Activated CD4-positive, alpha-beta memory T cell treated with anti-CD3 and anti-CD28 coated beads for 36 hours (primary cell): ENCODE data around the gene TRNT1. TPM values are rescaled to one million over a fixed set of nuclear protein-coding genes. Genes with fewer than 3 reads are reported as not detected.

Source experiments
- CTCF ChIA-PET: fragments of 350-600 bp; sonication (Branson Sonifier 250); formaldehyde crosslinking; loops from one replicate; lab custom pipeline; 2021; ENCODE audit warnings: antibody characterized with exemption, inconsistent platforms; lab: Charles Lee
- POLR2A ChIA-PET: fragments of 350-600 bp; sonication (Branson Sonifier 250); formaldehyde crosslinking; loops from one replicate; lab custom pipeline; 2021; ENCODE audit warnings: antibody characterized with exemption; lab: Charles Lee
- DNase-seq: peaks from one replicate; pipeline ENCODE4 v3.0.0-alpha.2; 2020
- H3K27ac Mint-ChIP-seq: one replicate; pipeline ENCODE4 v1.8.0; 2021; ENCODE audit warnings: mixed read lengths
- H3K27me3 Mint-ChIP-seq: one replicate; pipeline ENCODE4 v1.8.0; 2021; ENCODE audit warnings: mixed read lengths
- H3K36me3 Mint-ChIP-seq: one replicate; pipeline ENCODE4 v1.8.0; 2021; ENCODE audit warnings: mixed read lengths
- H3K4me1 Mint-ChIP-seq: one replicate; pipeline ENCODE4 v1.8.0; 2021; ENCODE audit warnings: low read depth, mixed read lengths
- H3K4me3 Mint-ChIP-seq: one replicate; pipeline ENCODE4 v1.8.0; 2021; ENCODE audit warnings: mild to moderate bottlenecking, mixed read lengths
- H3K9me3 Mint-ChIP-seq: one replicate; pipeline ENCODE4 v1.8.0; 2021; ENCODE audit warnings: mixed read lengths
- intact Hi-C: fragments of 100-400 bp; cut with micrococcal nuclease; formaldehyde crosslinking; loops from one replicate; pipeline ENCODE4 v1.15.1; 2023
- total RNA-seq, 2 experiments: library from RNA; stranded (reverse); gene quantifications; one replicate each; pipeline ENCODE4 v1.2.3, GENCODE V29; 2021

Gene TRNT1
- total RNA-seq, 2 experiments from 2014 or later: 51.5 to 53.6 TPM

- ChIA-PET POLR2A (no interaction called here), CTCF (interaction anchor here (0.7 to 1.0 kb wide), 2 partner anchors 18 to 22 kb away, joined by 4 to 5 read pairs; no protein-coding TSS in a partner anchor)
- H3K27ac Mint-ChIP-seq: peak overlapping the region; percentile 46
- peaks cover 8% of the 10 kb centered on the region for H3K9me3 Mint-ChIP-seq
- H3K4me1 Mint-ChIP-seq: peaks cover 36% of the 10 kb centered on the region
- no peak for DNase-seq
- H3K36me3 Mint-ChIP-seq: peaks cover 62% of the 10 kb centered on the region
- H3K4me3 Mint-ChIP-seq: no peak overlapping the region
- intact Hi-C loops: no loop called here
- no peaks in the 10 kb centered on the region for H3K27me3 Mint-ChIP-seq
These were observed 28.3 kb downstream of the TRNT1 start for GRCh38 chr3:3154879-3155610.

GRCh38 chr3:3157484-3157883 is 30.7 kb downstream of the TRNT1 start:
- no peak for DNase-seq
- POLR2A ChIA-PET: no interaction called here
- CTCF ChIA-PET: no interaction called here
- peaks cover 8% of the 10 kb centered on the region for H3K9me3 Mint-ChIP-seq
- intact Hi-C loops: no loop called here
- no peak overlapping the region for H3K4me3 Mint-ChIP-seq
- peaks cover 53% of the 10 kb centered on the region for H3K36me3 Mint-ChIP-seq
- no peaks in the 10 kb centered on the region for H3K27me3 Mint-ChIP-seq
- H3K27ac Mint-ChIP-seq: peak overlapping the region; percentile 29
- H3K4me1 Mint-ChIP-seq: peaks cover 39% of the 10 kb centered on the region

GRCh38 chr3:3160826-3161225 is 34.1 kb downstream of the TRNT1 start:
- ChIA-PET CTCF (interaction anchor here (1.1 to 1.3 kb wide), 2 partner anchors 10 to 12 kb away, joined by 3 read pairs; no protein-coding TSS in a partner anchor), POLR2A (no interaction called here)
- H3K4me1 Mint-ChIP-seq: peaks cover 61% of the 10 kb centered on the region
- intact Hi-C loops: no loop called here
- H3K9me3 Mint-ChIP-seq: peaks cover 8% of the 10 kb centered on the region
- peaks cover 58% of the 10 kb centered on the region for H3K36me3 Mint-ChIP-seq
- DNase-seq: no peak
- H3K27ac Mint-ChIP-seq: peak overlapping the region; percentile 63
- H3K27me3 Mint-ChIP-seq: no peaks in the 10 kb centered on the region
- H3K4me3 Mint-ChIP-seq: no peak overlapping the region

- Mint-ChIP-seq H3K27ac (peak overlapping the region; percentile 86), H3K4me3 (no peak overlapping the region), H3K4me1 (peaks cover 62% of the 10 kb centered on the region), H3K9me3 (no peaks in the 10 kb centered on the region), H3K36me3 (peaks cover 50% of the 10 kb centered on the region), H3K27me3 (no peaks in the 10 kb centered on the region)
- ChIA-PET POLR2A (no interaction called here), CTCF (no interaction called here)
- peak; percentile 57 for DNase-seq
- intact Hi-C loops: loop anchor here (1.0 kb wide), 3 partner anchors 14 to 56 kb away; partner anchors contain the start of genes CRBN and TRNT1
These were observed 38.5 kb downstream of the TRNT1 start for GRCh38 chr3:3165241-3165640.

- Mint-ChIP-seq H3K36me3 (peaks cover 50% of the 10 kb centered on the region), H3K4me1 (peaks cover 62% of the 10 kb centered on the region), H3K27me3 (no peaks in the 10 kb centered on the region), H3K27ac (peak overlapping the region; percentile 86), H3K4me3 (no peak overlapping the region), H3K9me3 (no peaks in the 10 kb centered on the region)
- ChIA-PET POLR2A (no interaction called here), CTCF (no interaction called here)
- DNase-seq: no peak
- intact Hi-C loops: loop anchor here (1.0 kb wide), 3 partner anchors 14 to 56 kb away; partner anchors contain the start of genes CRBN and TRNT1
These were observed 38.9 kb downstream of the TRNT1 start for GRCh38 chr3:3165650-3166049.

GRCh38 chr3:3170998-3171397 is 44.3 kb downstream of the TRNT1 start:
- Mint-ChIP-seq H3K27me3 (no peaks in the 10 kb centered on the region), H3K36me3 (peaks cover 46% of the 10 kb centered on the region), H3K4me3 (no peak overlapping the region), H3K9me3 (no peaks in the 10 kb centered on the region), H3K27ac (peak overlapping the region; percentile 93), H3K4me1 (peaks cover 62% of the 10 kb centered on the region)
- no peak for DNase-seq
- ChIA-PET POLR2A (no interaction called here), CTCF (interaction anchor here (0.6 to 2.0 kb wide), 6 partner anchors 9 to 31 kb away, joined by 3 to 4 read pairs (median 4); no protein-coding TSS in a partner anchor)
- intact Hi-C loops: loop anchor here (5.0 to 10.0 kb wide), 2 partner anchors 249 to 466 kb away; no protein-coding TSS in a partner anchor

GRCh38 chr3:3172627-3173026 is 45.9 kb downstream of the TRNT1 start:
- H3K4me1 Mint-ChIP-seq: peaks cover 65% of the 10 kb centered on the region
- CTCF ChIA-PET: interaction anchor here (0.8 to 1.6 kb wide), 8 partner anchors 12 to 407 kb away, joined by 3 to 4 read pairs (median 4); no protein-coding TSS in a partner anchor

GRCh38 chr3:3177861-3178497 is 51.2 kb downstream of the TRNT1 start:
- POLR2A ChIA-PET: no interaction called here

More at GRCh38 chr3:3172627-3173026, 45.9 kb downstream of the TRNT1 start:
- H3K27me3 Mint-ChIP-seq: no peaks in the 10 kb centered on the region
- peaks cover 37% of the 10 kb centered on the region for H3K36me3 Mint-ChIP-seq
- peak overlapping the region; percentile 93 for H3K27ac Mint-ChIP-seq
- H3K4me3 Mint-ChIP-seq: peak overlapping the region; percentile 64
- no peak for DNase-seq
- H3K9me3 Mint-ChIP-seq: no peaks in the 10 kb centered on the region
- POLR2A ChIA-PET: interaction anchor here (1.2 to 1.7 kb wide), 3 partner anchors 13 to 46 kb away, joined by 3 to 4 read pairs (median 4); partner anchors contain the start of gene TRNT1
- intact Hi-C loops: loop anchor here (5.0 to 10.0 kb wide), 2 partner anchors 250 to 468 kb away; no protein-coding TSS in a partner anchor

GRCh38 chr3:3178498-3179328 is 52.0 kb downstream of the TRNT1 start:
- Mint-ChIP-seq H3K27ac (peak overlapping the region; percentile 88), H3K9me3 (no peaks in the 10 kb centered on the region), H3K27me3 (no peaks in the 10 kb centered on the region), H3K4me3 (peak overlapping the region; percentile 91), H3K4me1 (peaks cover 54% of the 10 kb centered on the region), H3K36me3 (peaks cover 15% of the 10 kb centered on the region)
- POLR2A ChIA-PET: interaction anchor here (0.6 to 1.0 kb wide), 3 partner anchors 10 to 14 kb away, joined by 3 to 4 read pairs (median 3); no protein-coding TSS in a partner anchor
- CTCF ChIA-PET: interaction anchor here (0.5 to 1.3 kb wide), 7 partner anchors 9 to 1108 kb away, joined by 3 to 7 read pairs (median 3); no protein-coding TSS in a partner anchor
- intact Hi-C loops: loop anchor here (1.0 to 10.0 kb wide), 8 partner anchors 13 to 1944 kb away; partner anchors contain the start of genes ARL8B and ITPR1
- DNase-seq: no peak

More at GRCh38 chr3:3177861-3178497, 51.2 kb downstream of the TRNT1 start:
- no peaks in the 10 kb centered on the region for H3K27me3 Mint-ChIP-seq
- CTCF ChIA-PET: interaction anchor here (0.9 to 1.6 kb wide), 3 partner anchors 19 to 413 kb away, joined by 3 read pairs; no protein-coding TSS in a partner anchor
- peaks cover 61% of the 10 kb centered on the region for H3K4me1 Mint-ChIP-seq
- intact Hi-C loops: loop anchor here (2.0 to 10.0 kb wide), 4 partner anchors 151 to 1944 kb away; partner anchors contain the start of gene ARL8B
- no peaks in the 10 kb centered on the region for H3K9me3 Mint-ChIP-seq
- peak overlapping the region; percentile 88 for H3K27ac Mint-ChIP-seq
- H3K36me3 Mint-ChIP-seq: peaks cover 19% of the 10 kb centered on the region
- H3K4me3 Mint-ChIP-seq: peak overlapping the region; percentile 91
- DNase-seq: no peak

GRCh38 chr3:3179407-3180094 is 52.8 kb downstream of the TRNT1 start, which contains the start of gene CRBN:
Gene CRBN (minus strand): TSS chr3:3179691. CDS start chr3:3179687, 4 bp downstream.
- CTCF ChIA-PET: interaction anchor here (0.5 to 1.3 kb wide), 8 partner anchors 8 to 1108 kb away, joined by 3 to 7 read pairs (median 3); no protein-coding TSS in a partner anchor
- POLR2A ChIA-PET: interaction anchor here (0.6 to 1.0 kb wide), 3 partner anchors 11 to 13 kb away, joined by 3 to 4 read pairs (median 3); no protein-coding TSS in a partner anchor
- peak; percentile 92 for DNase-seq
- Mint-ChIP-seq H3K27ac (peak within 1 kb of the TSS; percentile 88), H3K27me3 (no peaks in the 10 kb centered on the region), H3K36me3 (peaks cover 10% of the 10 kb centered on the region), H3K9me3 (no peaks in the 10 kb centered on the region), H3K4me1 (peaks cover 49% of the 10 kb centered on the region), H3K4me3 (peak within 1 kb of the TSS; percentile 91)
- intact Hi-C loops: loop anchor here (1.0 to 10.0 kb wide), 8 partner anchors 13 to 1943 kb away; partner anchors contain the start of genes ARL8B and ITPR1
